Endothelial cell of umbilical vein (primary cell): ENCODE results near the gene PAK6. TPM values are rescaled to one million over a fixed set of nuclear protein-coding genes. Genes with fewer than 3 reads are reported as not detected.

Experiments used
- BruUV-seq: library from RNA; stranded (reverse); fragments of 400-500 nt; replicated peaks from 2 replicates; lab custom pipeline; 2021; lab: Mats Ljungman, UMichigan
- CTCF ChIA-PET: fragments of 300-600, 350-600 bp; sonication (Branson Sonifier 250); formaldehyde crosslinking; loops from one replicate; lab custom pipeline; 2021; ENCODE audit warnings: antibody characterized with exemption, inconsistent platforms; lab: Charles Lee
- POLR2A ChIA-PET: fragments of 300-600, 350-600 bp; sonication (Branson Sonifier 250); formaldehyde crosslinking; loops from one replicate; lab custom pipeline; 2021; ENCODE audit warnings: antibody characterized with exemption, inconsistent platforms; lab: Charles Lee
- DNase-seq: peaks from one replicate; pipeline ENCODE4 v3.0.0-alpha.2; 2011; ENCODE audit warnings: low read depth, low spot score
- FAIRE-seq: peaks from 2 replicates; lab custom pipeline; 2011; peaks lifted over from hg19 to GRCh38; lab: Jason Lieb, UNC
- H2AFZ ChIP-seq: 2 replicates; pipeline ENCODE4 v1.6.0; 2012; ENCODE audit warnings: low read depth, low read length, control low read depth, inconsistent platforms
- H3K27ac ChIP-seq: 2 replicates; pipeline ENCODE4 v1.5.1; 2011; ENCODE audit warnings: low read depth, mild to moderate bottlenecking, control low read depth, low read length, moderate library complexity; ENCODE audit not compliant: insufficient read depth
- H3K27me3 ChIP-seq, 2 experiments: 2 replicates each; pipeline versions ENCODE4 v1.6.0 to v1.6.1; 2011; ENCODE audit warnings: low read length in 2 of 2, mixed read lengths in 1 of 2; ENCODE audit not compliant: control insufficient read depth in 2 of 2, insufficient read depth in 2 of 2
- H3K36me3 ChIP-seq, 2 experiments: 2 replicates in 1 of 2; 3 replicates in 1 of 2; pipeline ENCODE4 v1.5.1; 2011; ENCODE audit warnings: low read length in 2 of 2, mild to moderate bottlenecking in 1 of 2, moderate library complexity in 1 of 2; ENCODE audit not compliant: control insufficient read depth in 2 of 2, insufficient read depth in 2 of 2; ENCODE audit errors: extremely low read depth in 1 of 2
- H3K4me1 ChIP-seq: 3 replicates; pipeline ENCODE4 v1.5.1; 2011; ENCODE audit warnings: mild to moderate bottlenecking, low read length; ENCODE audit not compliant: control insufficient read depth, insufficient read depth; ENCODE audit errors: extremely low read depth
- H3K4me2 ChIP-seq: 2 replicates; pipeline ENCODE4 v1.6.1; 2011; ENCODE audit warnings: low read length, control low read depth, mixed read lengths; ENCODE audit not compliant: insufficient read depth
- H3K4me3 ChIP-seq, 3 experiments: fragments of 200-600 bp in 1 of 3; sonication (generic), shearing (Covaris generic) in 1 of 3; replicated peaks in 1 of 3; 2 replicates each; pipeline ENCODE4 v1.5.1; 2011 to 2016; ENCODE audit warnings: control low read depth in 3 of 3, low read length in 3 of 3, mild to moderate bottlenecking in 2 of 3, inconsistent platforms in 1 of 3, low read depth in 1 of 3, moderate library complexity in 1 of 3; ENCODE audit not compliant: insufficient read depth in 1 of 3
- H3K79me2 ChIP-seq: 2 replicates; pipeline ENCODE4 v1.6.0; 2012; ENCODE audit warnings: low read length, inconsistent platforms; ENCODE audit not compliant: control insufficient read depth, insufficient read depth
- H3K9ac ChIP-seq: replicated peaks from 2 replicates; pipeline ENCODE3; 2011; ENCODE audit warnings: low read length, control low read depth; ENCODE audit not compliant: insufficient read depth; ENCODE audit errors: extremely low read depth
- H3K9me1 ChIP-seq: replicated peaks from 3 replicates; pipeline ENCODE4 v1.6.0; 2011; ENCODE audit warnings: mild to moderate bottlenecking, low read length; ENCODE audit not compliant: control insufficient read depth, insufficient read depth; ENCODE audit errors: extremely low read depth
- H3K9me3 ChIP-seq: replicated peaks from 2 replicates; pipeline ENCODE4 v1.5.1; 2012; ENCODE audit warnings: low read length, inconsistent platforms; ENCODE audit not compliant: control insufficient read depth, insufficient read depth
- H4K20me1 ChIP-seq: replicated peaks from 2 replicates; pipeline ENCODE3; 2011; ENCODE audit warnings: mild to moderate bottlenecking, low read length; ENCODE audit not compliant: control insufficient read depth, insufficient read depth; ENCODE audit errors: extremely low read depth
- EZH2 ChIP-seq: IDR thresholded peaks from 2 replicates; pipeline ENCODE4 v1.6.1; 2012; ENCODE audit warnings: borderline replicate concordance, low read depth, mild to moderate bottlenecking, moderate library complexity, low read length, inconsistent platforms; ENCODE audit not compliant: severe bottlenecking
- FOS ChIP-seq: IDR thresholded peaks from 2 replicates; pipeline ENCODE4 v1.6.1; 2011; ENCODE audit warnings: mild to moderate bottlenecking, low read length, moderate library complexity, borderline replicate concordance; ENCODE audit not compliant: insufficient read depth
- GATA2 ChIP-seq: IDR thresholded peaks from 2 replicates; pipeline ENCODE4 v1.7.0; 2011; ENCODE audit warnings: low read depth, mild to moderate bottlenecking, moderate library complexity, mixed read lengths, low read length; ENCODE audit not compliant: insufficient read length, insufficient read depth
- JUN ChIP-seq: IDR thresholded peaks from 2 replicates; pipeline ENCODE4 v1.6.1; 2011; ENCODE audit warnings: borderline replicate concordance, low read depth; ENCODE audit not compliant: insufficient read length, insufficient read depth
- MYC ChIP-seq: IDR thresholded peaks from one replicate; pipeline ENCODE4 v1.6.1; 2011; ENCODE audit warnings: mild to moderate bottlenecking, low read depth, low read length
- POLR2A ChIP-seq: IDR thresholded peaks from 2 replicates; pipeline ENCODE4 v1.6.1; 2012; ENCODE audit warnings: low read depth, mild to moderate bottlenecking, control low read depth, low read length
- POLR2AphosphoS5 ChIP-seq: IDR thresholded peaks from 2 replicates; pipeline ENCODE4 v1.6.1; 2012; ENCODE audit warnings: low read depth, mild to moderate bottlenecking, control low read depth, low read length, moderate library complexity; ENCODE audit not compliant: insufficient read depth
- dilution Hi-C: fragments of 300-500 bp; cut with MboI; formaldehyde crosslinking; loops from one replicate; pipeline ENCODE4 v1.15.0; 2019; ENCODE audit warnings: low sequenced_read_pairs; ENCODE audit not compliant: extremely low pct_ligation_motif_present
- intact Hi-C: fragments of 100-400 bp; cut with micrococcal nuclease; formaldehyde crosslinking; loops from one replicate; pipeline ENCODE4 v1.10.0; 2022
- polyA plus RNA-seq, 4 experiments: library from polyadenylated mRNA; depleted of rRNA in 3 of 4; stranded (reverse) in 3 of 4; unstranded in 1 of 4; fragments of >200 nt; gene quantifications; 2 replicates each; pipeline versions ENCODE4 v1.2.1 to v1.2.3, GENCODE V29; 2011 to 2012; ENCODE audit warnings: missing spikeins in 1 of 4
- total RNA-seq: library from RNA; stranded (reverse); gene quantifications from 2 replicates; pipeline ENCODE4 v1.2.3, GENCODE V29; 2021
- TF ChIP-seq, protein P1 (sequence below), 2 donors: IDR thresholded peaks; 1 replicate in 1 of 2; 2 replicates in 1 of 2; pipeline ENCODE4 v1.5.1; 2011; ENCODE audit warnings: low read length in 2 of 2, mild to moderate bottlenecking in 2 of 2, moderate library complexity in 2 of 2, control low read depth in 1 of 2, inconsistent platforms in 1 of 2, low read depth in 1 of 2; ENCODE audit not compliant: insufficient read depth in 1 of 2; ENCODE audit errors: extremely low read depth in 1 of 2
- TF ChIP-seq, protein P2 (sequence below): IDR thresholded peaks from 2 replicates; pipeline ENCODE4 v1.6.1; 2011; ENCODE audit not compliant: insufficient read depth, insufficient read length

PAK6 gene
- total and polyA plus RNA-seq, 2 donors (not counting 3 experiments of a cell fraction or from before 2014, with no cell fraction given), result not detected

DNA sequence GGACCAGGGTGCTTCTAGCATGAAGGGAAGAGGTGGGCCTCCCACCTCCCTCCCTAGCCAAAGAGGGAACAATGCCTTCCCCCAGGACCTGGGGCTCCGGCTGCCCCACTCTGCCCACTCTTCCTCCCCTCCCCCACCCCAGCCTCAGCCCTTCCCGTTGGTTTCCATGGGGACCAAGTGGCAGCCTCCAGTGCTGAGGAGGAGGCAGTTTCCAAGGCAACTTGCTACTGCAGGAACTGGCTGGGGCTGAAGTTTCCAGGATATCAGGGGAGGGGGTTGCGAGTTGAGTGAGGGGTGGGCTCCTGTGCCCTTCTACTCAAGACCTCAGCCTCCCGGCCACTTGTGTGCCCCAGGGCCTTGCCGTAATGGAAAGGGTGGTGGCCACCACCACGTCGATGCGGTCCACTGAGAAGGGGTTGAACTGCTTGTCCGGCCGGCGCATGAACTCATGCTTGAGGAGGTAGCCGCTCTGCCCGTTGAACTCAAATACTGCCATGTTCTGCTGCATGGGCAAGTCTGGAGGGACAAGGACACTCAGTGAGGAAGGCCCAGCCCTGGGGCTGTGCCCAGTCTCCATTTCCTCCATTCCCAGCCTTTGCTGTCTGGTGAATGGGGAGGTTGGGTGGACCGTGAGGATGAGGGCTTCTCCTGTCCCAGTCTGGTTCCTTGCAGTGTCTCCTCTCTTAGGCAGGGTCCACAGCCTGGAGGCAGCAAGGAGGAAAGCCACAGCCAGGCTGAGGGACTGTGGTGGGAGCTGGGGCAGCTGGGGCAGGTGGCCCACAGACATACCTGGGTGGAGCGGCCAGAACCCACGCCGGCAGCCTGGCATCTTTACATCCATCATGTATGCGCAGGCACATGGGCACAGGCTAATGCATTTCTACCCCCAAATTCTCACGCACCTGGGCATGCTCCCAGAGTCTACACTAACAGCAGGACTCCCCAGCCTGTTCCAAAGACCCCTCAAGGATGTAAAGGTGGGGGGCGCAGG is 55.3 kb downstream of the PAK6 start:
- BruUV-seq, result no TSS peak
- ChIA-PET CTCF (interaction anchor here (1.0 to 7.5 kb wide), 7 partner anchors 9 to 77 kb away, joined by 3 to 77 read pairs (median 5); partner anchors contain the start of gene PLCB2), POLR2A (no interaction called here)
- TF ChIP-seq POLR2AphosphoS5, result no peak
- DNase-seq, result no peak
- Histone ChIP-seq H3K27ac (no peak overlapping the region), H3K9ac (no peak overlapping the region), H3K4me3 (no peak overlapping the region), H3K36me3 (no peaks in the 10 kb centered on the region), H3K79me2 (no peaks in the 10 kb centered on the region), H2AFZ (no peak overlapping the region), H3K9me3 (no peaks in the 10 kb centered on the region), H3K27me3 (peaks cover 0 to 27% of the 10 kb centered on the region in 2 experiments), H4K20me1 (no peaks in the 10 kb centered on the region), H3K9me1 (no peaks in the 10 kb centered on the region), H3K4me2 (no peak overlapping the region), H3K4me1 (no peaks in the 10 kb centered on the region)
- dilution Hi-C loops, result no loop called here
- intact Hi-C loops, result no loop called here
- no peak for FAIRE-seq

DNA sequence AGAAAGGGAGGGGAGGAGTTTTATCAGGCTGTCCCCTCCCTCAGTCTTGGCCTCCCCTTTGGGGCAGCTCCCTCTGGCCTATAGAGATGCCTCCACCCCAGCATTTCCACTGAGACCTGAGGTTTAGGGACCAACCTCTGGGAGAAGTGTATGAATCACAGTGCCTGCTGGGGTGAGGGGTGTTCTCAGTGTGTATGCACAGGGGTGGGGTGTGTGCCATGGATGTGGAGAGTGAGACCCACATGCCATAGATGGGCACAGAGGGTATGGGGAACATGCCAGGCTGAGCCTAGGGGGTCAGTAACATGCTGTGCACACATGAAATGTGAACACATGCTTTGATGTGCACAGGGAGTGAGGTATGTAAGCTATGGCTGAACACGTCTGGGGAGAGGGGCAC is 56.4 kb downstream of the PAK6 start:
- Histone ChIP-seq H3K79me2 (no peaks in the 10 kb centered on the region), H3K9me1 (no peaks in the 10 kb centered on the region), H3K4me3 (no peak overlapping the region), H3K9me3 (no peaks in the 10 kb centered on the region), H2AFZ (no peak overlapping the region), H3K27me3 (peaks cover 0 to 27% of the 10 kb centered on the region in 2 experiments), H3K4me2 (no peak overlapping the region), H4K20me1 (no peaks in the 10 kb centered on the region), H3K9ac (no peak overlapping the region), H3K36me3 (no peaks in the 10 kb centered on the region), H3K4me1 (no peaks in the 10 kb centered on the region), H3K27ac (no peak overlapping the region)
- CTCF ChIA-PET, result interaction anchor here (1.2 kb wide), 2 partner anchors 16 to 20 kb away, joined by 5 read pairs; no protein-coding TSS in a partner anchor
- intact Hi-C loops (no loop called here), dilution Hi-C loops (no loop called here)
- FAIRE-seq, result no peak
- POLR2A ChIA-PET, result no interaction called here
- TF ChIP-seq FOS (no peak), EZH2 (no peak), POLR2AphosphoS5 (no peak), GATA2 (no peak), POLR2A (no peak), MYC (no peak), JUN (no peak)
- TF ChIP-seq, protein P1, sequence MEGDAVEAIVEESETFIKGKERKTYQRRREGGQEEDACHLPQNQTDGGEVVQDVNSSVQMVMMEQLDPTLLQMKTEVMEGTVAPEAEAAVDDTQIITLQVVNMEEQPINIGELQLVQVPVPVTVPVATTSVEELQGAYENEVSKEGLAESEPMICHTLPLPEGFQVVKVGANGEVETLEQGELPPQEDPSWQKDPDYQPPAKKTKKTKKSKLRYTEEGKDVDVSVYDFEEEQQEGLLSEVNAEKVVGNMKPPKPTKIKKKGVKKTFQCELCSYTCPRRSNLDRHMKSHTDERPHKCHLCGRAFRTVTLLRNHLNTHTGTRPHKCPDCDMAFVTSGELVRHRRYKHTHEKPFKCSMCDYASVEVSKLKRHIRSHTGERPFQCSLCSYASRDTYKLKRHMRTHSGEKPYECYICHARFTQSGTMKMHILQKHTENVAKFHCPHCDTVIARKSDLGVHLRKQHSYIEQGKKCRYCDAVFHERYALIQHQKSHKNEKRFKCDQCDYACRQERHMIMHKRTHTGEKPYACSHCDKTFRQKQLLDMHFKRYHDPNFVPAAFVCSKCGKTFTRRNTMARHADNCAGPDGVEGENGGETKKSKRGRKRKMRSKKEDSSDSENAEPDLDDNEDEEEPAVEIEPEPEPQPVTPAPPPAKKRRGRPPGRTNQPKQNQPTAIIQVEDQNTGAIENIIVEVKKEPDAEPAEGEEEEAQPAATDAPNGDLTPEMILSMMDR (IDR thresholded peaks at IDR 0.05; ENCODE audit: extremely low read depth in 1 of 2, insufficient read depth in 1 of 2, low read depth in 1 of 2, low read length in 2 of 2), result no peak
- TF ChIP-seq, protein P2, sequence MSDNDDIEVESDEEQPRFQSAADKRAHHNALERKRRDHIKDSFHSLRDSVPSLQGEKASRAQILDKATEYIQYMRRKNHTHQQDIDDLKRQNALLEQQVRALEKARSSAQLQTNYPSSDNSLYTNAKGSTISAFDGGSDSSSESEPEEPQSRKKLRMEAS, result no peak
- no TSS peak for BruUV-seq
- DNase-seq, result no peak
